ENCODE results near the gene RAB1A. TPM values are rescaled to one million over a fixed set of nuclear protein-coding genes. Genes with fewer than 3 reads are reported as not detected.
"Not testable (repeated sequence)": the region's sequence is repeated elsewhere in the genome, so short reads cannot be mapped to it uniquely, and the experiment has no call there.

The RAB1A gene
- total RNA-seq, 1 experiment from 2014 or later, result 93.8 TPM

DNA sequence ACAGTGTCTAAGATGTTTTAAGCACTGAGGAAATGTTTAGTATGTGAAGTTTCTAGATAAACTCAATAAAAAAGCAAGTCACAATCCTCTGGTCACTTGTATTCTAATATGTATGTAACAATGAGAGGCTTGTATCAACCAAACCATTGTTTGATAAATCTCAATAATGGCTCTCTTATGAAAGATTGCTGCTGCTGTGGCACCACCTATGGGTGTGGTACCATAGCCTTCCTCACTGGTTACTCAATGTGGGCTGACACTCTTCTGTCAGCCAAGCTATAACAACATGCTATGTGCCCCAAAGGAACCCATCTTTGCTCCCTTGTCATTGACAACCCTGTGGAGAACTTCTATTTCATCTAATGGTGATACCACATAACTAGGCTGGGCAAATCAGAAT, 12.6 kb upstream of the RAB1A start:
- in situ Hi-C loops (cut with HindIII; ENCODE audit: low sequenced_read_pairs), result no loop called here
- no peak for DNase-seq (ENCODE audit: low spot score)

DNA sequence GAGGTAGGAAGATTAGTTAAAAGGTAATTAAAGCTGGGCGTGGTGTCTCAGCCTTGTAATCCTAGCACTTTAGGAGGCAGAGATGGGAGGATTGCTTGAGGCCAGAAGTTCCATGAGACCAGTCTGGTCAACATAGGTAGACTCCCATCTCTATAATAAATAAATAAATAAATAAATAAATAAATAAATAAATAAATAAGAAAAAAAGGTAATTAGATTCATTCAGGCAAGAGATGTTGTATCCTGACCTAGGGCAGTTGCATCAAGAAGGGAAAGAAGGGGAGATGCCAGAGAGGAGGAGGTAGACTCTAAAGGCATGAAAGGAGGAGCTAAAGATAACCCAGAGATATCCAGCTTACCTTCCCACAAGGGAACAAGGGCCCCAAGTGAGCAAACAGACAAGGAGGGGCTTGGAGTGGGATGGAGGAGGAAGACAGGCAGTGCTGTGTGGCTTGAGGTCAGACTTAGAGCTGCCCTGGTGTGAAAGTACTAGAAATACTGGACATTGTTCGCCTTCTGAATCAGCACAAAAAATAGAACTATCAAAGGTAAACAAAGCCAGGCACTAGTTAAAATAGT, 7.4 kb upstream of the RAB1A start:
- in situ Hi-C loops (cut with HindIII; ENCODE audit: low sequenced_read_pairs), result no loop called here
- DNase-seq (ENCODE audit: low spot score), result no peak

DNA sequence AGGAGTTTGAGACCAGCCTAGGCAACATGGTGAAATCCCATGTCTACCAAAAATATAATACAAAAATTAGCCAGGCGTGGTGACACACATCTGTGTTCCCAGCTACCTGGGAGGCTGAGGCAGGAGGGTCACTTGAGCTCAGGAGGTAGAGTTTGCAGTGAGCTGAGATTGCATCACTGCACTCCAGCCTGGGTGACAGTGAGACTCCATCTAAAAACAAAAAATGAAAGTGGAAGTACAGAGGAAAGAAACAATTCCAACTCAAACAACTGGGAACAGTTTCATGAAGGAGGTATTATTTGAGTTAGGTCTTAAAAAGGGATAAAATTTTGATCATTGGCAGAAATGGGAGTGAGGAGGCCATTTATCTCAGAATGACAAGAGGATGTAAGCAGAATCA, 6.3 kb upstream of the RAB1A start:
- in situ Hi-C loops (cut with HindIII; ENCODE audit: low sequenced_read_pairs), result no loop called here
- no peak for DNase-seq (ENCODE audit: low spot score)

DNA sequence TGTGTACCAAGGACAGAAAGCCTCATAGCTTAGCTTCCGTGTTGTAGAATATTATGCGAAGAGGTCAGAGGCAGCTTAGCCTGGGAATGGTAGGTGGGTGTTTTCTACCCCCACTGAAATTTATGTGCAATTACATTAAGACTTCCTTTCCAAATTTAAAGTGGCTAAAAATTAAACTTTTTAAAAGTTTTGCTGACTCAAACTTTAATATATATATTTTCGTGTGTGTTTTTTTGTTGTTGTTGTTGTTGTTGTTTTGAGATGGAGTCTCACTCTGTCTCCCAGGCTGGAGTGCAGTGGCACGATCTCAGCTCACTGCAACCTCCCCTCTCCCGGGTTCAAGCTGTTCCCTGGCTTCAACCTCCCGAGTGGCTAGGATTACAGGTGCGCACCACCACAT, 4.3 kb upstream of the RAB1A start:
- in situ Hi-C loops (cut with HindIII; ENCODE audit: low sequenced_read_pairs), result no loop called here
- no peak for DNase-seq (ENCODE audit: low spot score)

DNA sequence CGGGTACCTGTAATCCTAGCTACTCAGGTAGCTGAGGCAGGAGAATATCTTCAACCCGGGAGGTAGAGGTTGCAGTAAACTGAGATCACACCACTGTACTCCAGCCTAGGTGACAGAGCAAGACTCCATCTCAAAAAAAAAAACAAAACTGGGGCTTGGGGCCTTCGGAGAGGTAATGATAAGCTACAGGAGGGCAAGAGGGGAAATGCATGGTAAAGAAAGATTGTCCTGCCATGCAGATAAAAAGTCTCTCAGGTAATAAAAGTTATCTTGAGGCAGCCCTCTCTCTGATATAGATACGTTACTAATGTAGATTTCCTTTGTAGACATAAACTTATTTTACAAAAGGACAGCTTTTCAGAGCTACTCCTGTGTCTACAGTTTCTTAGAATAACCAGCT, 3.7 kb upstream of the RAB1A start:
- in situ Hi-C loops (cut with HindIII; ENCODE audit: low sequenced_read_pairs), result no loop called here
- DNase-seq (ENCODE audit: low spot score), result no peak

DNA sequence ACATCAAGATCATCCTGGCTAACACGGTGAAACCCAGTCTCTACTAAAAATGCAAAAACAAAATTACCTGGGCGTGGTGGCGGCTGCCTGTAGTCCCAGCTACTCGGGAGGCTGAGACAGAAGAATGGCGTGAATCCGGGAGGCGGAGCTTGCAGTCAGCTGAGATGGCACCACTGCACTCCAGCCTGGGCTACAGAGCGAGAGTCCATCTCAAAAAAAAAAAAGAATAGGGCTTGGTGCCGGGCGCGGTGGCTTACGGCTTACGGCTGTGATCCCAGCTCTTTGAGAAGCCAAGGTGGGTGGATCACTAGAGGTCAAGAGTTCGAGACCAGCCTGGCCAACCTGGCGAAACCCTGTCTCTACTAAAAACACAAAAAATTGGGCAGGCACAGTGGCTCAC, 3.0 kb upstream of the RAB1A start:
- DNase-seq (ENCODE audit: low spot score); in situ Hi-C loops (cut with HindIII; ENCODE audit: low sequenced_read_pairs): not testable (repeated sequence)

DNA sequence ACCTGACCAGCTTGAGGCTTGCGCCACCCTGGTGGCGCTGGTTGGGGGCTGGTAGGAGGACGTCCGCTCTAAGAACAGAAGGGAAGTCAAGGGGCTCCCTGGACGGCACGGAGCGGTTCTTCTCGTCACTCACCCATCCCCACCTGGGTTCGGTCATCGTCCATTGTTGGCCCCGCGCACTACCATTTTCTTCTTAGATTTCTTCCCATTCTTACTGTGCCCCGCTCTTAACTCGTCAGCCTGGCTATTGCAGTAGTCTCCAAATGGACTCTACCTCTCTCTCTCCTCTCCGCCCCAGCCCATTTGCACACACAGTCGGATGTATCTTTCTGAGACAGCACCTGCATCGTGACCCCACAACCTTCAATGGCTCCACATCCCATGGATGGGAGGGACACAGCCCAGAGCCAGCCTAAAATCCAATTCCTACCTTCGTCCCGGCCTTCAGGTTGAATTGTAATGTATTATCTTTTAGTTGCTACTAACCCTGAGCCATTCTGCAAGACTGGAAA, 814 bp upstream of the RAB1A start:
- DNase-seq (ENCODE audit: low spot score), result no peak
- in situ Hi-C loops (cut with HindIII; ENCODE audit: low sequenced_read_pairs), result no loop called here

DNA sequence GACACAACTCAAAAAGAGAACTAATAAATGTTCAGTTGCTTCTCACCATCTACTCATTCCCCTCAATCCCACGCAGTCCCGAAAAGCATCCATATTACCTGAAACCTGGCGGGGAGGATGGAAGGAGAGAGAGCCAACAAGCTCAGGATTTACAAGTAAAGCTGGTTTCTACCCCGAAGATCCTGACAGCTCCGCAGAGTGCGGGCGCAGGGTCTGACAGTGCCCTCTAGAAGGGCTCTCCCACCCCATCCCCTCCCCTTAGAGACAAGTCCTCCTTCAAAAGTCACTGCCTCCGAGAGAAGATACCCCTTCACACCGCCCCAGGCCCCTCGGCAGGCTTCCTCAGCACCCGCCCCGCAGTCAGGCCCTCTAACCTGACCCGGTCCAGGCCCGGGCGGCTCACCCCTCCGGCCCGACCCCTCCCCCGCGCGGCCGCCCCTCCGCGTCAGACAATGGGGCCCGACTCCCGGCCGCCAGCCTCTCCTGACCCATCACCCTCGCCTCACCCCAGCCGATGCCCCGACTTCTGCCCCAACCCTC, 550 bp downstream of the RAB1A start:
- peak; percentile 24 for DNase-seq (ENCODE audit: low spot score)
- in situ Hi-C loops (cut with HindIII; ENCODE audit: low sequenced_read_pairs), result no loop called here

DNA sequence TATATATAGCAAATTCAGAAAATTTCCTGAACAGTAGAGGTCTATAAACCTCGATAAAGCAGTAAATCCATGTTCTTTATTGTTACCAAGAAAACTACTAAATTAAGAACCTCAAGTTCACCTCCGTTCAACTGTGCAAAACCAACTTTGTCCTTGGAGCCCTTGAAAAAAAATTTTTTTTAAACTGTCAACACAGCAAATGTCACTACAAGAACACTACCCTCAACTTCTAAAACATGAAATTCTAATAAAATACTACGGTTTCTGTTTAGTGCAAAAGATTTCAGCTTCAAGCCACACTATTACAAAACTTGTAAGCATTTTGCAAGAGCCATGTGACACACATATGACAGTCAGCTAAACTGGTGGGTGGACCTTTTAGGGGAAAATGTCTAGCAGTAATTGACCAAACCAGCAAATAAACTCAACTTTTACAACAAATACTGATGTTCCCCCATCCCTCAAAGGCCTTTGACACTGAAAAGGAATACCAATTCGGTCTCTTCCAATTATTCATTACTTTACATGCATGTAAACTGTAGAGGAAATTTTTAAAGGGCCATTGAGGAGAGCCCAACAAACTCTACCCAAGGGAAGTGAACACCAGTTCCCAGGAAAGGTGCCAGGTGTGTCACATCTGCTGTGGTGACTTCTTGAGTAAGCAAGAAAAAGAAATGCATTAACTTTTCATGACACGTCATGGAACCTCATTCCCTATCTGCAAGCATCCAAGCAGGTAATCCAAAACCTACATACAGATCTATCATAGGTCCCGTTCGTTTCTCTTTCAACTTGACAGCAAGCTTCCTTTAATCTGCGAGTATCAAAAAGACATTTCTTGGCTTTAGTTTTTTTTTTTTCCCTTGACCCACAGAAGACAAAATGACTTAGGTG, 1.4 kb downstream of the RAB1A start:
- in situ Hi-C loops (cut with HindIII; ENCODE audit: low sequenced_read_pairs), result no loop called here
- no peak for DNase-seq (ENCODE audit: low spot score)

DNA sequence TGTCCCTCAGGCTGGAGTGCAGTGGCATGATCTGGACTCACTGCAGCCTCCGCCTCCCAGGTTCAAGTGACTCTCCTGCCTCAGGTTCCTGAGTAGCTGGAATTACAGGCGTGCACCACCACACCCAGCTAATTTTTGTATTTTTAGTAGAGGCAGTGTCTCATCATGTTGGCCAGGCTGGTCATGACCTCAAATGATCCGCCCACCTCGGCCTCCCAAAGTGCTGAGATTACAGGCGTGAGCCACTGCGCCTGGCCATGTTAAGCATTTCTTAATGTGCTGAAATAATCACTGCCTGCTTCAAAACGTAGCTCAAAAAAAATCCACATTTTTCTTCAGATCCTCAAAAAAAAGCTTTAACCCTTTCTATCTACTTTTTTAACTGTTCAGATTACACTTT, 4.4 kb downstream of the RAB1A start:
- in situ Hi-C loops (cut with HindIII; ENCODE audit: low sequenced_read_pairs); DNase-seq (ENCODE audit: low spot score): not testable (repeated sequence)

DNA sequence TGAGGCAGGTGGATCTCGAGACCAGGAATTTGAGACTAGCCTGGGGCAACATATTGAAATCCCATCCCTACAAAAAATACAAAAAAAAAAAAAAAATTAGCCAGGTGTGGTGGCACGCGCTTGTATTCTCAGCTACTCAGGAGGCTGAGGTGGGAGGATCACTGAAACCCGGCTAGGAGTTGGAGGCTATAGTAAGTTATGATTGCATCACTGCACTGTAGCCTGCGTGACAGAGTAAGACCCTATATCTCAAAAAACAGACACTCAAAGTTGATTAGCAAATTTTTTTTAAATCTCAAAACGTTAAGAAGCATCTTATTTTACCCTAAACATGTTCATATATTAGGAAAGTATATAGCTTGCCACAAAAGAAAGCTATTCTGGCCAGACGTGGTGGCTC, 7.6 kb downstream of the RAB1A start:
- DNase-seq (ENCODE audit: low spot score), result no peak
- in situ Hi-C loops (cut with HindIII; ENCODE audit: low sequenced_read_pairs), result no loop called here

DNA sequence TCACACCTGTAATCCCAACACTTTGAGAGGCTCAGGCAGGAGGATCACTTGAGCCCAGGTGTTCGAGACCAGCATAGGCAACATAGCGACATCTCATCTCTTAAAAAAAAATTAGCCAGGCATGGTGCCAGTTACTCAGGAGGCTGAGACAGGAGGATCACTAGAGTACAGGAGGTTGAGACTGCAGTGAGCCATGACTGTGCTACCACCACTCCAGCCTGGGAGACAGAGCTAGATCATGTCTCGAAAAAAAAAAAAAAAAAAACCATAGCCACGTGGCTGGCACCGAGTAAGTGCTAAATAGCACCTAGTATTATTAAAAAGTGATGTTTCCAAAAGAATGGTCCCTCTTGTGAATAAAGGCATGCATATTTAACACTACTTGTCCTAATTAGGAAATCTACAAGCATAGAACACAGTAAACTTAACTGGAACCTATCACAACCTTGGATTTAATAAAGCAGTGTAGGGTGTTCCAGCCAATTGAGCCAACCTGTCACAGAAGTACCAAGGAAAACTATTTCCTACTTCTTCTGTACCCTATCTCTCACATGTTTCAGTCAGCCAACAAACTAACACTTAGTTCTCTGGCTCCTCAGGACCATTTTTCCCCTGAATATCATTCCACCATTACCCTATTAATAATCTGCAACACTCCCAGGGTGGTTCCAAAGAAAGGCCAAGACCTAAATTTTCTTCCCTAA, 8.8 kb downstream of the RAB1A start:
- in situ Hi-C loops (cut with HindIII; ENCODE audit: low sequenced_read_pairs), result no loop called here
- no peak for DNase-seq (ENCODE audit: low spot score)

DNA sequence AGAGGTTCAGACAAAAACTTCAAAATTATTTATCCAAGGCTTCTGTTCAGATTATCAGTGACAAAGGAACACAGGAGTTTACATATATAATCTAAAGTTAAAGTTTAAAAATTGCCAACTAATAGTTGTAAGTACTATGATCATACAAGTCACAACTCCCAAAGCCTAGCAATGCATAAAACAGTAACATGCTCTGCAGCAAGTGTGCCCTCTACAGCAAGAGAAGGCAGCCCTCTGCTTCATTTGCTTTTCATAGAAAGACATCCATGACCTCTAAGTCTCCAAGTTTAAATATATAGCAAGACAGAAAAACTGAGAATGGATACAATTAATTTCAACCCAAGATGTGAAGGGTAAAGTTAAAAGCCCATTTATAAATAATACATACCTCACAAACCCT, 13.3 kb downstream of the RAB1A start:
- in situ Hi-C loops (cut with HindIII; ENCODE audit: low sequenced_read_pairs), result no loop called here
- no peak for DNase-seq (ENCODE audit: low spot score)

DNA sequence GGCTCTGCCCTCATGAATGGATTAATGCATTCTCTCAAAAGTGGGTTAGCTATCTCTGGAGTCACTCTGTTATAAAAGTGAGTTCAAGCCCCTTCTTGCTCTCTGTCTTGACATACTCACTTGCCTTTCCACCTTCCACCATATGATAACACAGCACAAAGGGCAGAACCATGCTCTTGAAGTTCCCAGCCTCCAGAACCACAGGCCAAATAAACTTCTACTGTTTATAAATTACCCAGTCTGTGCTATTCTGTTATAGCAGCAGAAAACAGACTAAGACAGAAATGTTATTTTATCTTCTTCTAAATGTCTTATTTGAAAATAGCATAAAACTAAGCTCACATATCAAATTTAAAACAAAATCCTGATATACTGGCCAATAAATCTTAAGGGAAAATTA, 15.0 kb downstream of the RAB1A start:
- DNase-seq (ENCODE audit: low spot score), result no peak
- in situ Hi-C loops (cut with HindIII; ENCODE audit: low sequenced_read_pairs), result no loop called here

DNA sequence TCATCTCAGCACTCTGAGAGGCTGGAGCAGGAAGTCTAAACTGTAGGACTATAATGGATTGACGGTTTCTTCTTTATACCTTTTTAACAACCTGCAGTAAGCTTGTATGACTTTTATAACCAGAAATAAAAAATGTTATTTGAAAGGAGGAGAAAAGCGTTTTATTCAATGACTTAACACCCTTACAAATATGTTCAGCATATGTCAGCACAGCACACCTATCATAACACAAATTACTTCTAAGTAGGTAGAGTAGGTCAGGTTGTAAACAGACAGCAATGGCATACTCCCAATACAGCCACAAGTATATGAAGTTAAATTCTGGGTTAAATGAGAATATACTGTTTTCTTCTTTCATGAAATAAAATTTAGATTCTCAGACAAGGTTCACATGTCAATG, 16.1 kb downstream of the RAB1A start:
- DNase-seq (ENCODE audit: low spot score), result no peak
- in situ Hi-C loops (cut with HindIII; ENCODE audit: low sequenced_read_pairs), result no loop called here

DNA sequence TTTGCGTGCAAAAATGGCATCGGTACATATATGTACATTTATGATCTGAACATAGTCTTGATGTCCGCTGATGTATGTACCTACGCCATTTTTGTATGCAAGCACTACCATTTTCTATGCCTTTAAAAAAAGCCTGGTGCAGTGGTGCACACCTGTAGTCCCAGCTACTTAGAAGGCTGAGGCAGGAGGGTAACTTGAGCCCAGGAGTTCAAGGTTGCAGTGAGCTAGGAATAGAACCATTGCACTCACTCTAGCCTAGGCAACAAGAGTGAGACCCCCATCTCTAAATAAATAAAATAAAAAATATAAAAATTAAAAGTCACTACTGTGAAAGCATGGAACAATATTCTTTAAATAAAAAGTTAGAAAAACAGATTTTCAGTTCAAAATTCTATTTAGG, 16.7 kb downstream of the RAB1A start:
- in situ Hi-C loops (cut with HindIII; ENCODE audit: low sequenced_read_pairs), result no loop called here
- no peak for DNase-seq (ENCODE audit: low spot score)

DNA sequence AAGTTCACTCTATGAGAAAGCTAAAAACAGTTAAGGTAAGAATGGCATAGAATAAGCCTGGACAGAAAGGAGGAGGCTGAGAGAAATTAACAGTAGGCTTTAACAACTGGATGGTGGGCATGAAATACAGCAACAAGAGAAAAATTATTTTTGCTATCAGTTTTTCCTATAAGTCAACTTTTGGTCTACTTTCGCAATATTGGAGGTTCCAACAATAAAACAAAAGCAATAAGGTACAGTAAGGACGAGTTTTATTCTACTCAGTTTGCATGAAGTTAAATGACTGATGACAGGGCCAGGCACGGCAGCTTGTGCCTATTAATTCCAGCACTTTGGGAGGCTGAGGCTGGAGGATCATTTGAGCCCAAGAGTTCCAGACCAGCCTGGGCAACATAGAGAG, 17.3 kb downstream of the RAB1A start:
- no peak for DNase-seq (ENCODE audit: low spot score)
- in situ Hi-C loops (cut with HindIII; ENCODE audit: low sequenced_read_pairs), result no loop called here

DNA sequence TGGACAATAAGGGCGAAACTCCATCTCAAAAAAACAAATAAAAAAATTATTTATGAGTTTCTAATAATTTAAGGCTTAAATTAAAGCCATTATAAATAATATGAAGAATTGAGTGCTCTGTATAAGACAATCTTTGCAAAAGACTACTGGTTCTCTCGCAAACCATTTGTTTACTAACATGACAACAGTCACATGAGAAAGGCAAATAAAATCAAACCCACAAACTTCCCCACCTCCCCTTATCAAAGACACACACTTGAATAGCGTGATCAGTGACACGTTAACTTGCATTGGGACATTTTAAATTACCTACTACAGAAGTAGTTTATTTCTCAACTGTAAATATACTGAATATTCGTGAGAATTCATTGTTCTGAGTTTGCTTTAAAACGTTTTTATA, 21.1 kb downstream of the RAB1A start:
- in situ Hi-C loops (cut with HindIII; ENCODE audit: low sequenced_read_pairs), result no loop called here
- no peak for DNase-seq (ENCODE audit: low spot score)

DNA sequence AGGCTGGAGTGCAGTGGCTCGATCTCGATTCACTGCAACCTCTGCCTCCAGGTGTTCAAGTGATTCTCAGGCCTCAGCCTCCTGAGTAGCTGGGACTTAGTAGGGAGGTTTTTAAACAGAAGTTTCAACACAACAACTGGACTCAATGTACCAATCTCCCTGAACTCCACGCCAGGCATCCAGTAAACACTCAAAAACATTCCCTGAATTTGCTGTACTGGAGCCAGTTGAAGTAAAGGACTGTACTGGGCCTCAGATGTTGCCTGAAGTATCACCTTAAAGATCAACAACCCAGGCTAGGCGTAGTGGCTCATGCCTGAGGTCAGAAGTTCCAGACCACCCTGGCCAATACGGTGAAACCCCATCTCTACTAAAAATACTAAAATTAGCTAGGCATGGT, 22.4 kb downstream of the RAB1A start:
- DNase-seq (ENCODE audit: low spot score), result no peak
- in situ Hi-C loops (cut with HindIII; ENCODE audit: low sequenced_read_pairs), result no loop called here

Measured in G401 (cell line).